GM12873 (cell line): ENCODE measurements around the gene PRDM16.

Source experiments
- CTCF ChIP-seq: IDR thresholded peaks from 2 replicates; pipeline ENCODE4 v1.5.1; 2012; ENCODE audit warnings: low read depth, mild to moderate bottlenecking, moderate library complexity, low read length, control low read depth; ENCODE audit not compliant: insufficient read depth; ENCODE audit errors: missing control alignments

PRDM16 gene

GRCh38 chr1:3396411-3396810, 327.4 kb downstream of the PRDM16 start:
- no peak for TF ChIP-seq CTCF

GRCh38 chr1:3397311-3397710, 328.3 kb downstream of the PRDM16 start:
- TF ChIP-seq CTCF = no peak

- TF ChIP-seq CTCF = no peak
Observed at GRCh38 chr1:3398396-3399140, 329.6 kb downstream of the PRDM16 start.

GRCh38 chr1:3399732-3400131, 330.7 kb downstream of the PRDM16 start:
- TF ChIP-seq CTCF = no peak

- TF ChIP-seq CTCF = no peak
Observed at GRCh38 chr1:3401585-3402257, 332.7 kb downstream of the PRDM16 start.

- TF ChIP-seq CTCF = no peak
Observed at GRCh38 chr1:3402258-3403010, 333.4 kb downstream of the PRDM16 start.

GRCh38 chr1:3403011-3403345, 334.0 kb downstream of the PRDM16 start:
- TF ChIP-seq CTCF = no peak
